Anterior cingulate cortex (tissue), 58 donors: ENCODE measurements around the gene ELMO2.

ENCODE experiments used
- DNase-seq, 58 donors: peaks; one replicate each; lab custom pipeline; 2025; lab: John Stamatoyannopoulos, UW

The ELMO2 gene

GRCh38 chr20:46339037-46339436 lies 67.4 kb downstream of the ELMO2 start:
- DNase-seq = no peak

GRCh38 chr20:46336735-46337134 lies 69.7 kb downstream of the ELMO2 start:
- no peak for DNase-seq

- DNase-seq = no peak
Observed at GRCh38 chr20:46334303-46334904, 72.0 kb downstream of the ELMO2 start.

- DNase-seq = peak in 5 of 58 donors; percentile 14 to 21 (median 17)
Observed at GRCh38 chr20:46333161-46333991, 73.0 kb downstream of the ELMO2 start.

- peak in 2 of 58 donors; percentile 12 to 29 for DNase-seq
Observed at GRCh38 chr20:46332373-46333160, 73.8 kb downstream of the ELMO2 start.

- DNase-seq = no peak
Observed at GRCh38 chr20:46331611-46332361, 74.6 kb downstream of the ELMO2 start.

- DNase-seq = no peak
Observed at GRCh38 chr20:46330831-46331371, 75.5 kb downstream of the ELMO2 start.

GRCh38 chr20:46330072-46330763 lies 76.2 kb downstream of the ELMO2 start:
- peak in 2 of 58 donors; percentile 17 to 31 for DNase-seq

GRCh38 chr20:46328200-46328882 lies 78.1 kb downstream of the ELMO2 start:
- no peak for DNase-seq

GRCh38 chr20:46327557-46327956 lies 78.9 kb downstream of the ELMO2 start:
- DNase-seq = no peak

- DNase-seq = no peak
Observed at GRCh38 chr20:46325789-46326188, 80.6 kb downstream of the ELMO2 start.

- DNase-seq = no peak
Observed at GRCh38 chr20:46324960-46325703, 81.3 kb downstream of the ELMO2 start.

GRCh38 chr20:46324379-46324778 lies 82.0 kb downstream of the ELMO2 start:
- no peak for DNase-seq

GRCh38 chr20:46323557-46323956 lies 82.9 kb downstream of the ELMO2 start:
- no peak for DNase-seq

- no peak for DNase-seq
Observed at GRCh38 chr20:46322641-46323040, 83.8 kb downstream of the ELMO2 start.

GRCh38 chr20:46317685-46318177 lies 88.7 kb downstream of the ELMO2 start:
- DNase-seq = no peak

- no peak for DNase-seq
Observed at GRCh38 chr20:46316984-46317684, 89.3 kb downstream of the ELMO2 start.
